Endothelial cell of umbilical vein (primary cell): ENCODE measurements around the gene AFAP1L2. TPM values are rescaled to one million over a fixed set of nuclear protein-coding genes. Genes with fewer than 3 reads are reported as not detected.

Experiments
- BruUV-seq: library from RNA; stranded (reverse); fragments of 400-500 nt; replicated peaks from 2 replicates; lab custom pipeline; 2021; lab: Mats Ljungman, UMichigan
- CTCF ChIA-PET: fragments of 300-600, 350-600 bp; sonication (Branson Sonifier 250); formaldehyde crosslinking; loops from one replicate; lab custom pipeline; 2021; ENCODE audit warnings: antibody characterized with exemption, inconsistent platforms; lab: Charles Lee
- POLR2A ChIA-PET: fragments of 300-600, 350-600 bp; sonication (Branson Sonifier 250); formaldehyde crosslinking; loops from one replicate; lab custom pipeline; 2021; ENCODE audit warnings: antibody characterized with exemption, inconsistent platforms; lab: Charles Lee
- DNase-seq: peaks from one replicate; pipeline ENCODE4 v3.0.0-alpha.2; 2011; ENCODE audit warnings: low read depth, low spot score
- FAIRE-seq: peaks from 2 replicates; lab custom pipeline; 2011; peaks lifted over from hg19 to GRCh38; lab: Jason Lieb, UNC
- H2AFZ ChIP-seq: 2 replicates; pipeline ENCODE4 v1.6.0; 2012; ENCODE audit warnings: low read depth, low read length, control low read depth, inconsistent platforms
- H3K27ac ChIP-seq: 2 replicates; pipeline ENCODE4 v1.5.1; 2011; ENCODE audit warnings: low read depth, mild to moderate bottlenecking, control low read depth, low read length, moderate library complexity; ENCODE audit not compliant: insufficient read depth
- H3K27me3 ChIP-seq, 2 experiments: 2 replicates each; pipeline versions ENCODE4 v1.6.0 to v1.6.1; 2011; ENCODE audit warnings: low read length in 2 of 2, mixed read lengths in 1 of 2; ENCODE audit not compliant: control insufficient read depth in 2 of 2, insufficient read depth in 2 of 2
- H3K36me3 ChIP-seq, 2 experiments: 2 replicates in 1 of 2; 3 replicates in 1 of 2; pipeline ENCODE4 v1.5.1; 2011; ENCODE audit warnings: low read length in 2 of 2, mild to moderate bottlenecking in 1 of 2, moderate library complexity in 1 of 2; ENCODE audit not compliant: control insufficient read depth in 2 of 2, insufficient read depth in 2 of 2; ENCODE audit errors: extremely low read depth in 1 of 2
- H3K4me1 ChIP-seq: 3 replicates; pipeline ENCODE4 v1.5.1; 2011; ENCODE audit warnings: mild to moderate bottlenecking, low read length; ENCODE audit not compliant: control insufficient read depth, insufficient read depth; ENCODE audit errors: extremely low read depth
- H3K4me2 ChIP-seq: 2 replicates; pipeline ENCODE4 v1.6.1; 2011; ENCODE audit warnings: low read length, control low read depth, mixed read lengths; ENCODE audit not compliant: insufficient read depth
- H3K4me3 ChIP-seq, 3 experiments: fragments of 200-600 bp in 1 of 3; sonication (generic), shearing (Covaris generic) in 1 of 3; replicated peaks in 1 of 3; 2 replicates each; pipeline ENCODE4 v1.5.1; 2011 to 2016; ENCODE audit warnings: control low read depth in 3 of 3, low read length in 3 of 3, mild to moderate bottlenecking in 2 of 3, inconsistent platforms in 1 of 3, low read depth in 1 of 3, moderate library complexity in 1 of 3; ENCODE audit not compliant: insufficient read depth in 1 of 3
- H3K79me2 ChIP-seq: 2 replicates; pipeline ENCODE4 v1.6.0; 2012; ENCODE audit warnings: low read length, inconsistent platforms; ENCODE audit not compliant: control insufficient read depth, insufficient read depth
- H3K9ac ChIP-seq: replicated peaks from 2 replicates; pipeline ENCODE3; 2011; ENCODE audit warnings: low read length, control low read depth; ENCODE audit not compliant: insufficient read depth; ENCODE audit errors: extremely low read depth
- H3K9me1 ChIP-seq: replicated peaks from 3 replicates; pipeline ENCODE4 v1.6.0; 2011; ENCODE audit warnings: mild to moderate bottlenecking, low read length; ENCODE audit not compliant: control insufficient read depth, insufficient read depth; ENCODE audit errors: extremely low read depth
- H3K9me3 ChIP-seq: replicated peaks from 2 replicates; pipeline ENCODE4 v1.5.1; 2012; ENCODE audit warnings: low read length, inconsistent platforms; ENCODE audit not compliant: control insufficient read depth, insufficient read depth
- H4K20me1 ChIP-seq: replicated peaks from 2 replicates; pipeline ENCODE3; 2011; ENCODE audit warnings: mild to moderate bottlenecking, low read length; ENCODE audit not compliant: control insufficient read depth, insufficient read depth; ENCODE audit errors: extremely low read depth
- EZH2 ChIP-seq: IDR thresholded peaks from 2 replicates; pipeline ENCODE4 v1.6.1; 2012; ENCODE audit warnings: borderline replicate concordance, low read depth, mild to moderate bottlenecking, moderate library complexity, low read length, inconsistent platforms; ENCODE audit not compliant: severe bottlenecking
- FOS ChIP-seq: IDR thresholded peaks from 2 replicates; pipeline ENCODE4 v1.6.1; 2011; ENCODE audit warnings: mild to moderate bottlenecking, low read length, moderate library complexity, borderline replicate concordance; ENCODE audit not compliant: insufficient read depth
- GATA2 ChIP-seq: IDR thresholded peaks from 2 replicates; pipeline ENCODE4 v1.7.0; 2011; ENCODE audit warnings: low read depth, mild to moderate bottlenecking, moderate library complexity, mixed read lengths, low read length; ENCODE audit not compliant: insufficient read length, insufficient read depth
- JUN ChIP-seq: IDR thresholded peaks from 2 replicates; pipeline ENCODE4 v1.6.1; 2011; ENCODE audit warnings: borderline replicate concordance, low read depth; ENCODE audit not compliant: insufficient read length, insufficient read depth
- MYC ChIP-seq: IDR thresholded peaks from one replicate; pipeline ENCODE4 v1.6.1; 2011; ENCODE audit warnings: mild to moderate bottlenecking, low read depth, low read length
- POLR2A ChIP-seq: IDR thresholded peaks from 2 replicates; pipeline ENCODE4 v1.6.1; 2012; ENCODE audit warnings: low read depth, mild to moderate bottlenecking, control low read depth, low read length
- POLR2AphosphoS5 ChIP-seq: IDR thresholded peaks from 2 replicates; pipeline ENCODE4 v1.6.1; 2012; ENCODE audit warnings: low read depth, mild to moderate bottlenecking, control low read depth, low read length, moderate library complexity; ENCODE audit not compliant: insufficient read depth
- dilution Hi-C: fragments of 300-500 bp; cut with MboI; formaldehyde crosslinking; loops from one replicate; pipeline ENCODE4 v1.15.0; 2019; ENCODE audit warnings: low sequenced_read_pairs; ENCODE audit not compliant: extremely low pct_ligation_motif_present
- intact Hi-C: fragments of 100-400 bp; cut with micrococcal nuclease; formaldehyde crosslinking; loops from one replicate; pipeline ENCODE4 v1.10.0; 2022
- polyA plus RNA-seq, 4 experiments: library from polyadenylated mRNA; depleted of rRNA in 3 of 4; stranded (reverse) in 3 of 4; unstranded in 1 of 4; fragments of >200 nt; gene quantifications; 2 replicates each; pipeline versions ENCODE4 v1.2.1 to v1.2.3, GENCODE V29; 2011 to 2012; ENCODE audit warnings: missing spikeins in 1 of 4
- total RNA-seq: library from RNA; stranded (reverse); gene quantifications from 2 replicates; pipeline ENCODE4 v1.2.3, GENCODE V29; 2021
- TF ChIP-seq, protein P1 (sequence below), 2 donors: IDR thresholded peaks; 1 replicate in 1 of 2; 2 replicates in 1 of 2; pipeline ENCODE4 v1.5.1; 2011; ENCODE audit warnings: low read length in 2 of 2, mild to moderate bottlenecking in 2 of 2, moderate library complexity in 2 of 2, control low read depth in 1 of 2, inconsistent platforms in 1 of 2, low read depth in 1 of 2; ENCODE audit not compliant: insufficient read depth in 1 of 2; ENCODE audit errors: extremely low read depth in 1 of 2

AFAP1L2 gene
- total and polyA plus RNA-seq, 2 donors (not counting 3 experiments of a cell fraction or from before 2014, with no cell fraction given) = 0.90 to 4.1 TPM

DNA sequence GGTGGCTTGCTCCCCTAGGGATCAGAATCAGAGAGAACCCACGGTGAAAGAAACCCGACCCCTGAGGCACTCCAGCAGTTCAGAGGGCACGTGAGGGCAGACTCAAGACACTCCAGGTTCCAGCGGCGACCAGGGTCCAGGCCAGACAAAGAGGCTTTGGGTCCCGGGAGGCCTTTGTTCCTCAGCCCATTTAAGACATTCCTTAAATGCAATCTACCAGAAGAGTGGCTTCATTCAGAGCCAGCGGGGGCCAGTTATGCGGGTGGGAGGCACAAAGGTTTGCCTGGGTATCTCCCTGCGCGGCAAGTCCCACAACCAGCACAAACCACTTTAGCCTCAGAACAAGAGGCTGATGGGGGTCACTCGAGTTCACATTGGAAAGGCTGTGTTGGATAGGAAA is 53.6 kb downstream of the AFAP1L2 start:
- H3K9me1 ChIP-seq = no peaks in the 10 kb centered on the region
- H2AFZ ChIP-seq = no peak overlapping the region
- no peaks in the 10 kb centered on the region for H3K4me1 ChIP-seq
- H3K4me2 ChIP-seq = no peak overlapping the region
- H3K27ac ChIP-seq = no peak overlapping the region
- H3K36me3 ChIP-seq = no peaks in the 10 kb centered on the region
- TF ChIP-seq POLR2A = no peak
- TF ChIP-seq MYC = no peak
- TF ChIP-seq FOS = no peak
- no peak for TF ChIP-seq EZH2
- TF ChIP-seq POLR2AphosphoS5 = no peak
- TF ChIP-seq, protein P1, sequence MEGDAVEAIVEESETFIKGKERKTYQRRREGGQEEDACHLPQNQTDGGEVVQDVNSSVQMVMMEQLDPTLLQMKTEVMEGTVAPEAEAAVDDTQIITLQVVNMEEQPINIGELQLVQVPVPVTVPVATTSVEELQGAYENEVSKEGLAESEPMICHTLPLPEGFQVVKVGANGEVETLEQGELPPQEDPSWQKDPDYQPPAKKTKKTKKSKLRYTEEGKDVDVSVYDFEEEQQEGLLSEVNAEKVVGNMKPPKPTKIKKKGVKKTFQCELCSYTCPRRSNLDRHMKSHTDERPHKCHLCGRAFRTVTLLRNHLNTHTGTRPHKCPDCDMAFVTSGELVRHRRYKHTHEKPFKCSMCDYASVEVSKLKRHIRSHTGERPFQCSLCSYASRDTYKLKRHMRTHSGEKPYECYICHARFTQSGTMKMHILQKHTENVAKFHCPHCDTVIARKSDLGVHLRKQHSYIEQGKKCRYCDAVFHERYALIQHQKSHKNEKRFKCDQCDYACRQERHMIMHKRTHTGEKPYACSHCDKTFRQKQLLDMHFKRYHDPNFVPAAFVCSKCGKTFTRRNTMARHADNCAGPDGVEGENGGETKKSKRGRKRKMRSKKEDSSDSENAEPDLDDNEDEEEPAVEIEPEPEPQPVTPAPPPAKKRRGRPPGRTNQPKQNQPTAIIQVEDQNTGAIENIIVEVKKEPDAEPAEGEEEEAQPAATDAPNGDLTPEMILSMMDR (IDR thresholded peaks at IDR 0.05; ENCODE audit: extremely low read depth in 1 of 2, insufficient read depth in 1 of 2, low read depth in 1 of 2, low read length in 2 of 2) = no peak
- no peak for TF ChIP-seq JUN
- TF ChIP-seq GATA2 = no peak
- intact Hi-C loops (no loop called here), dilution Hi-C loops (no loop called here)
- BruUV-seq = no TSS peak
- H4K20me1 ChIP-seq = no peaks in the 10 kb centered on the region
- DNase-seq = no peak
- no peaks in the 10 kb centered on the region for H3K9me3 ChIP-seq
- no peaks in the 10 kb centered on the region for H3K79me2 ChIP-seq
- CTCF ChIA-PET = no interaction called here
- H3K9ac ChIP-seq = no peak overlapping the region
- FAIRE-seq = no peak
- no peak overlapping the region for H3K4me3 ChIP-seq
- H3K27me3 ChIP-seq = peaks cover 0 to 9% of the 10 kb centered on the region in 2 experiments
- POLR2A ChIA-PET = no interaction called here
